ENCODE measurements around the gene NPC1.

- TF ChIP-seq CTCF (conservative IDR thresholded peaks at IDR 0.05 in 1 of 2, IDR thresholded peaks at IDR 0.05 in 1 of 2; ENCODE audit: extremely low read depth in 1 of 2, insufficient read depth in 1 of 2, low read depth in 1 of 2, low read length in 2 of 2) (no peak), EZH2 (IDR thresholded peaks at IDR 0.05; ENCODE audit: borderline replicate concordance, low read length) (no peak)
Observed at GRCh38 chr18:23531912-23532311, 54.4 kb downstream of the NPC1 start.

Data from mammary epithelial cell (primary cell).